22Rv1 (cell line): ENCODE data around the gene CAMK1D.

ENCODE experiments used
- H3K27ac ChIP-seq: fragments of 450-650 bp; 2 replicates; pipeline ENCODE4 v1.5.1; 2017
- ZFX ChIP-seq: fragments of 450-650 bp; IDR thresholded peaks from 2 replicates; pipeline ENCODE4 v1.6.1; 2017; ENCODE audit warnings: antibody characterized with exemption, borderline replicate concordance
- TF ChIP-seq, protein P1 (sequence below): fragments of 450-650 bp; IDR thresholded peaks from 2 replicates; pipeline ENCODE4 v1.5.1; 2017; ENCODE audit warnings: mild to moderate bottlenecking

Gene CAMK1D

DNA sequence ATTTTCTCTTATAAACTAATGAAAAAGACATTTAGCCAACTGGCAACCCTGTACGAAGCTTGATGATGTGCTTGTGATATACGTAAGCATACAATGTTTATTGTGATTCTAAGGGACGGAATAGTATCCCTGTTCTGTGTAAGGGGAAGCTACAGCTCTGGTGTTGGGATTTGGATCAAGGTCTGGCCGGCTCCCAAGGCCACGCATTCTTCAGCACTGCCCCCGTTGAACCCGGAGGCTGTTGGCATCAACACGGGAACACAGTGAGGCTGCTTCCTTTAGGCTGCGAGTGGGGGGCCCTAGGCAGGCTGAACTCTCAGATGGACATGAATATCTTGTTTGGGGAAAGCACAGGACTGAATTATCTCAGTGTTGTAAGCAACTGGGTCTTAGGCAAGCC, 180.6 kb downstream of the CAMK1D start:
- H3K27ac ChIP-seq = no peak overlapping the region

DNA sequence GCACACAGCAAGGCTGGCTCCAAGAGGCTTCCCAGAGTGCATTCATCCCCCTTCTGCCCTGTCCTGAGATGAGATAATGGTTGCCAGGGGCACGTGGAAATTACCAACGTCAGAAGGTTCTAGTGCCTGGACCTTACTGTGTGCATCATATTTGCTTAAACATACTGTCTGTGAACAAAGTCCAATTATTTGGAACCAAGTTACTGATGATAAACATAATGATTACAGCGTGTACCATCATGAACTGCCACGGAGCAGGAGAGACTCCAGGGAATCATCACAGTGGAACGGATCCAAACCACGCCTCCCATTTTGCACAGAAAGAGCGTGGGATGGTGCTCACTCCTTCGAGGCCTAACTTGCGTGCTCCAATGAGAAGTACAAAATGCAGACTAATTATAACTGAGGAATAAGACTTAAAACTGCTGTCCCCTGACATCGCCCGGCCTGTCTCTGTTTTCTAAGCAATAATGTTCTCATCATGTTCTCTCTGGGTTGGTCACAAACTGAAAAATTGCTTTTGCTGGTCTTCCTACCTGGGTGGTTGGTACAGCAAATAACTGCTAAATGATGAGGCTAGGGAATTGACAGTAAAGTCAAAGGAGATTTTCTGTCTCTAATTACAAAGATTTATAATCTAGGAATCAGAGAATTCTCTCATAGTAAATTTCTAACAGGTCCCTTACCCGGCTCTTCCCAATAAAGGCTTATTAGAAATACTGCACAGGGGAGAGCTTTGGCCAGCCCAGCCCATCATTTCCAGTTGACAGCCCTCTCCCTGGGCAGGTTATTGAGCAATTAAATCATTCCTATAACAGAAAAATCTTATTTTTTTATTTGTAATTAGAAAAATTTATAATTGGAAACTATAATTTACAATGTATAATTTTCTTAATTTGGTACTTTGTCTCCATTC, 182.2 kb downstream of the CAMK1D start:
- TF ChIP-seq, protein P1, sequence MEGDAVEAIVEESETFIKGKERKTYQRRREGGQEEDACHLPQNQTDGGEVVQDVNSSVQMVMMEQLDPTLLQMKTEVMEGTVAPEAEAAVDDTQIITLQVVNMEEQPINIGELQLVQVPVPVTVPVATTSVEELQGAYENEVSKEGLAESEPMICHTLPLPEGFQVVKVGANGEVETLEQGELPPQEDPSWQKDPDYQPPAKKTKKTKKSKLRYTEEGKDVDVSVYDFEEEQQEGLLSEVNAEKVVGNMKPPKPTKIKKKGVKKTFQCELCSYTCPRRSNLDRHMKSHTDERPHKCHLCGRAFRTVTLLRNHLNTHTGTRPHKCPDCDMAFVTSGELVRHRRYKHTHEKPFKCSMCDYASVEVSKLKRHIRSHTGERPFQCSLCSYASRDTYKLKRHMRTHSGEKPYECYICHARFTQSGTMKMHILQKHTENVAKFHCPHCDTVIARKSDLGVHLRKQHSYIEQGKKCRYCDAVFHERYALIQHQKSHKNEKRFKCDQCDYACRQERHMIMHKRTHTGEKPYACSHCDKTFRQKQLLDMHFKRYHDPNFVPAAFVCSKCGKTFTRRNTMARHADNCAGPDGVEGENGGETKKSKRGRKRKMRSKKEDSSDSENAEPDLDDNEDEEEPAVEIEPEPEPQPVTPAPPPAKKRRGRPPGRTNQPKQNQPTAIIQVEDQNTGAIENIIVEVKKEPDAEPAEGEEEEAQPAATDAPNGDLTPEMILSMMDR = no peak
- TF ChIP-seq ZFX = no peak
- no peak overlapping the region for H3K27ac ChIP-seq

More for the DNA sequence above, 180.6 kb downstream of the CAMK1D start:
- TF ChIP-seq, protein P1 = no peak
- TF ChIP-seq ZFX = no peak

DNA sequence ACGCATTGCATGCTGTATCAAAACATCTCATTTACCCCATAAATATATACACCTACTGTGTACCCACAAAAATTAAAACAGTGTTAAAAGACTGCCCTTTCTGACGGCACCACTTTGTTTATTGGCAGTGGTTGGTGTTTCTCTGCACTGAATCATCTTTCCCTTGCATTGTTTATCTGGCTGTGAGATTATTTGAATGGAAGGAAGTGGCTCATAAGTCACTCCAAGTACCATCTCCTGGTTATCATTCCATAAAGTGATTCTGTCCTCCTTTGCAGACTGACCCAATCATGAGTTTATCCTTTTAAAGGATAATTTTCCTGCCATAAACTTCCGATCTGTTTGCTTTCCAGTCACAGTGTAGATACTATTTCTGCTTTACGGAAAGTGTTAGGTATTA, 183.8 kb downstream of the CAMK1D start:
- H3K27ac ChIP-seq = no peak overlapping the region
- TF ChIP-seq, protein P1 = no peak
- TF ChIP-seq ZFX = no peak

DNA sequence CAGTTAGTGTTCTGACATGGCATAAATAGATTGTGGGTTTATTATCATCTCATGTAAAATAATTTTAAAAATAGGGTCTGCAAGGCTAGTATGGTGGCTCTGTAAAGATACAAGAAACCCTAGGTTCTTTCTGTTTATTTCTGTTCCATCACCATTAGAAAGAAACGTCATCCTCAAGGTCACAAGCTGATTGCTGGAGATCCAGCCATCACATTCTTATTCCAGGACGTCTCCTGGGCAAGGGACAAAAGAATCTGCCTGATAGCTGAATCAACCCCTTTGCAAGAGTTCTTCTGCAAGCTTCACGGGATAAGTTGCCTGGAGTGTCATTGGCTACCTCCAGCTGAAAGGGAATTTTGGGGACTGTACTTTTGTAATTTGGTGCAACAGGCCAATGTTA, 184.4 kb downstream of the CAMK1D start:
- TF ChIP-seq, protein P1 = no peak
- no peak for TF ChIP-seq ZFX
- H3K27ac ChIP-seq = no peak overlapping the region

DNA sequence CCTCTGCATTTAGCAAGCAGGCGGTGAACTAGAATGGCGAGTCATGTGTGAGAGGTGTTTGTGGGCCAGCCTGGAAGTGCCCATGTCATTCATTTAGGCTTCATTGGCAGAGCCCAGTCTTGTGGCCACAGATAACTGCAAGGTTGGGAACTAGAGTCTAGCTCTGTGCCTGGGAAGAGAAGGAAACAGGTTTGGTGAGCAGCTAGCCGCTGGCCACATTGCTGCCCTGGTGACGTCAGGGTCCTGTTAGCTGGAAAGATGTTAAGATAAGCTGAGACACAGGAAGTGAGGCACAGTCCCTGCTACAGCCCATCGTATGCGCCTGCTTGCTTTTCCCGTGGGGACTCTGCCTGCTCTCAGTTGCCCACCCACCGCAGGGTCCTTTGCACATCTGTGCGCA, 185.5 kb downstream of the CAMK1D start:
- TF ChIP-seq, protein P1 = no peak
- TF ChIP-seq ZFX = no peak
- no peak overlapping the region for H3K27ac ChIP-seq

DNA sequence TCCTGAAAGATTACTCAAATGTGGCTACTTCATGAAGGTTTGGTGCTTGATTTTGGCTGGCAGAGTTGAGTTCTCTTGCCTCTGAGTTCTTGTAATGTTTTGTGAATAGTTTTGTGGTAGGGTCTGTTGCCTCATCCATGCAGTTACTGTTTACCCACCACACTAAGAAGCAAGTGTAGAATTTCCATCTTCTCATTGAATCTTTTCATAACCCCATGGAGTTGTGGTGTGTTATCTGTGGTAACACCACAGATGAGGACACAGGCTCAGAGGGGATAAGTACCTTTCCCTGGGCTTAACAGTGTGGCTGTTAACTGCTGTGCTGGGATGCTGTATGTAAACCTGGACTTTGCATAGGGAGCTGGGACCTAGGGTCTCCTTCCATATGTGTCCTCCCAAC, 186.3 kb downstream of the CAMK1D start:
- no peak for TF ChIP-seq ZFX
- TF ChIP-seq, protein P1 = no peak

DNA sequence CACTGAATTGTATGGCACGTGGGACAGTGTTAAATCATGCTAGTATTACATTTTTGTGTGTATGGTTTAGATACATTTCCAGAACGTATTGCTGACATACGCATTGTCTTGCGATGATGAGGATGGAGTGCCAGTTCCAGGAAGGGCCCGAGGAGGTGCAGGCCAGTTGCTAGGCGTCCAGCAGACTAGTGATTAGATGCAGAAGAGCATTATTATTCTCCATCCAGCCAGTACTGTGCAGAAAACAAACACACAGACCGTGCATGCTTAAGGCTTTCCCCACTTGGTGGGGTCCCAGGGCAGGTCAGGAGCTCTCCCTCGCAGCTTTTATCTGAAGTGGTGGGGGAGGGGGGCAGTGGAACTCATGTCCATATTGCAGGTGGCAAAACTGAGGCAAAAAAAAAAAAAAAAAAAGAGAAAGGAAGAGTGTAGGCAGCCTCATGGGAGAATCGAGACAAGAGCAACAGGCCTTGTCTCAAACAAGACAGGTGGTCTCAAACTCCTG, 189.2 kb downstream of the CAMK1D start:
- TF ChIP-seq ZFX = no peak
- TF ChIP-seq, protein P1 = no peak
- no peak overlapping the region for H3K27ac ChIP-seq

More for the DNA sequence above, 186.3 kb downstream of the CAMK1D start:
- H3K27ac ChIP-seq = no peak overlapping the region
